H9 (cell line): ENCODE results near the gene ANKMY1. TPM values are rescaled to one million over a fixed set of nuclear protein-coding genes. Genes with fewer than 3 reads are reported as not detected.

Experiments used
- DNase-seq: peaks from one replicate; pipeline ENCODE4 v3.0.0-alpha.2; 2017
- H2AFZ ChIP-seq: one replicate; pipeline ENCODE4 v1.6.1; 2013; ENCODE audit warnings: mild to moderate bottlenecking, low read length, control low read depth, moderate library complexity
- H2AK5ac ChIP-seq: 2 replicates; pipeline ENCODE4 v1.6.1; 2013; ENCODE audit warnings: low read length, control low read depth, mixed read lengths; ENCODE audit not compliant: insufficient read length
- H2BK120ac ChIP-seq: one replicate; pipeline ENCODE4 v1.6.1; 2013; ENCODE audit warnings: low read depth, mild to moderate bottlenecking, low read length, control low read depth, inconsistent platforms; ENCODE audit not compliant: poor library complexity, severe bottlenecking
- H2BK12ac ChIP-seq: 2 replicates; pipeline ENCODE4 v1.6.1; 2013; ENCODE audit warnings: low read length, control low read depth, mixed read lengths, low read depth; ENCODE audit not compliant: insufficient read length
- H2BK15ac ChIP-seq: 2 replicates; pipeline ENCODE4 v1.6.1; 2013; ENCODE audit warnings: low read depth, low read length, control low read depth
- H2BK20ac ChIP-seq: one replicate; pipeline ENCODE4 v1.6.1; 2013; ENCODE audit warnings: low read depth, mild to moderate bottlenecking, low read length, control low read depth, inconsistent platforms; ENCODE audit not compliant: poor library complexity, severe bottlenecking
- H2BK5ac ChIP-seq: 2 replicates; pipeline ENCODE4 v1.6.1; 2013; ENCODE audit warnings: low read length, control low read depth, mixed read lengths; ENCODE audit not compliant: insufficient read length
- H3K14ac ChIP-seq: 2 replicates; pipeline ENCODE4 v1.6.1; 2013; ENCODE audit warnings: low read length, control low read depth; ENCODE audit not compliant: insufficient read depth
- H3K18ac ChIP-seq: 2 replicates; pipeline ENCODE4 v1.6.1; 2013; ENCODE audit warnings: low read depth, mild to moderate bottlenecking, mixed read lengths, low read length, control low read depth; ENCODE audit not compliant: insufficient read length
- H3K23ac ChIP-seq: 2 replicates; pipeline ENCODE4 v1.6.1; 2013; ENCODE audit warnings: low read length, control low read depth, mixed read lengths, low read depth; ENCODE audit not compliant: insufficient read length
- H3K23me2 ChIP-seq: 2 replicates; pipeline ENCODE4 v1.6.1; 2013; ENCODE audit warnings: low read depth, mild to moderate bottlenecking, mixed read lengths, low read length, control low read depth; ENCODE audit not compliant: insufficient read length, poor library complexity, severe bottlenecking
- H3K27ac ChIP-seq: 2 replicates; pipeline ENCODE4 v1.5.1; 2013; ENCODE audit warnings: low read length, control low read depth, mixed read lengths, low read depth; ENCODE audit not compliant: insufficient read length
- H3K27me3 ChIP-seq: 2 replicates; pipeline ENCODE4 v1.6.1; 2013; ENCODE audit warnings: low read length, control low read depth, inconsistent platforms; ENCODE audit not compliant: insufficient read depth
- H3K4ac ChIP-seq: 2 replicates; pipeline ENCODE4 v1.6.1; 2013; ENCODE audit warnings: low read depth, mild to moderate bottlenecking, control low read depth, inconsistent platforms, low read length, moderate library complexity
- H3K4me1 ChIP-seq: 2 replicates; pipeline ENCODE4 v1.6.1; 2013; ENCODE audit warnings: low read length, control low read depth, inconsistent platforms; ENCODE audit not compliant: insufficient read depth
- H3K4me2 ChIP-seq: 2 replicates; pipeline ENCODE4 v1.6.1; 2013; ENCODE audit warnings: low read length, control low read depth, mixed read lengths; ENCODE audit not compliant: insufficient read length, insufficient read depth
- H3K56ac ChIP-seq: 2 replicates; pipeline ENCODE4 v1.6.1; 2013; ENCODE audit warnings: low read depth, mild to moderate bottlenecking, mixed read lengths, low read length, control low read depth; ENCODE audit not compliant: insufficient read length
- H3K79me1 ChIP-seq: 2 replicates; pipeline ENCODE4 v1.6.1; 2013; ENCODE audit warnings: low read depth, mild to moderate bottlenecking, moderate library complexity, low read length, control low read depth, inconsistent platforms; ENCODE audit not compliant: insufficient read depth, poor library complexity, severe bottlenecking
- H3K79me2 ChIP-seq: 2 replicates; pipeline ENCODE4 v1.6.1; 2013; ENCODE audit warnings: low read length, control low read depth, inconsistent platforms; ENCODE audit not compliant: insufficient read depth
- H3K9ac ChIP-seq: 2 replicates; pipeline ENCODE4 v1.6.1; 2013; ENCODE audit warnings: low read length, control low read depth, mixed read lengths; ENCODE audit not compliant: insufficient read length; ENCODE audit errors: extremely low read depth
- H3K9me3 ChIP-seq: one replicate; pipeline ENCODE4 v1.6.1; 2013; ENCODE audit warnings: low read depth, low read length, inconsistent platforms; ENCODE audit not compliant: control insufficient read depth
- H3T11ph ChIP-seq: one replicate; pipeline ENCODE4 v1.6.1; 2013; ENCODE audit warnings: mild to moderate bottlenecking, low read length, control low read depth, inconsistent platforms
- H4K20me1 ChIP-seq: one replicate; pipeline ENCODE4 v1.6.1; 2013; ENCODE audit not compliant: control insufficient read depth, insufficient read length, insufficient read depth
- H4K5ac ChIP-seq: 2 replicates; pipeline ENCODE4 v1.6.1; 2013; ENCODE audit warnings: low read depth, mild to moderate bottlenecking, mixed read lengths, low read length, control low read depth; ENCODE audit not compliant: insufficient read length
- H4K8ac ChIP-seq: replicated peaks from 2 replicates; pipeline ENCODE4 v1.6.1; 2013; ENCODE audit warnings: low read length, control low read depth, mixed read lengths, low read depth; ENCODE audit not compliant: insufficient read length
- H4K91ac ChIP-seq: 2 replicates; pipeline ENCODE4 v1.6.1; 2013; ENCODE audit warnings: low read depth, mild to moderate bottlenecking, moderate library complexity, mixed read lengths, low read length, control low read depth; ENCODE audit not compliant: insufficient read length
- H3K27ac Mint-ChIP-seq, 3 experiments: 2 replicates in 2 of 3; 3 replicates in 1 of 3; pipeline ENCODE4 v1.8.0; 2020 to 2021; ENCODE audit warnings: mixed read lengths in 3 of 3, mild to moderate bottlenecking in 1 of 3, moderate library complexity in 1 of 3
- H3K27me3 Mint-ChIP-seq: 2 replicates; pipeline ENCODE4 v1.8.0; 2021; ENCODE audit warnings: low read depth, mild to moderate bottlenecking, moderate library complexity, mixed read lengths
- H3K36me3 Mint-ChIP-seq, 3 experiments: 2 replicates in 2 of 3; 3 replicates in 1 of 3; pipeline ENCODE4 v1.8.0; 2020 to 2021; ENCODE audit warnings: low read depth in 3 of 3, mixed read lengths in 3 of 3; ENCODE audit not compliant: insufficient read depth in 1 of 3
- H3K4me1 Mint-ChIP-seq, 2 experiments: 2 replicates each; pipeline ENCODE4 v1.8.0; 2020; ENCODE audit warnings: mixed read lengths in 2 of 2
- H3K4me3 Mint-ChIP-seq, 2 experiments: 2 replicates in 1 of 2; 3 replicates in 1 of 2; pipeline ENCODE4 v1.8.0; 2020 to 2021; ENCODE audit warnings: mild to moderate bottlenecking in 2 of 2, mixed read lengths in 2 of 2, moderate library complexity in 1 of 2
- H3K9me3 Mint-ChIP-seq, 2 experiments: 2 replicates in 1 of 2; 3 replicates in 1 of 2; pipeline ENCODE4 v1.8.0; 2020; ENCODE audit warnings: mild to moderate bottlenecking in 2 of 2, mixed read lengths in 2 of 2, moderate library complexity in 1 of 2
- CTCF ChIP-seq: fragments of 200-600 bp; sonication (generic); conservative IDR thresholded peaks from 3 replicates; pipeline ENCODE4 v1.8.0; 2021; ENCODE audit warnings: antibody characterized with exemption, mild to moderate bottlenecking
- WGBS: extraction: QIAGEN DNeasy Blood & Tissue Kit; methylation state at CpG from one replicate; pipeline ENCODE4 v1.1.7; 2013; ENCODE audit warnings: missing lambda C conversion rate, low lambda C conversion rate, mixed read lengths; ENCODE audit not compliant: insufficient read length; ENCODE audit errors: extremely low coverage; 5-methylcytosine and 5-hydroxymethylcytosine counted together
- total RNA-seq: library from RNA; stranded (reverse); gene quantifications from 2 replicates; pipeline ENCODE4 v1.2.1, GENCODE V29; 2021

The ANKMY1 gene
- total RNA-seq, 1 experiment from 2014 or later = 13.7 TPM

DNA sequence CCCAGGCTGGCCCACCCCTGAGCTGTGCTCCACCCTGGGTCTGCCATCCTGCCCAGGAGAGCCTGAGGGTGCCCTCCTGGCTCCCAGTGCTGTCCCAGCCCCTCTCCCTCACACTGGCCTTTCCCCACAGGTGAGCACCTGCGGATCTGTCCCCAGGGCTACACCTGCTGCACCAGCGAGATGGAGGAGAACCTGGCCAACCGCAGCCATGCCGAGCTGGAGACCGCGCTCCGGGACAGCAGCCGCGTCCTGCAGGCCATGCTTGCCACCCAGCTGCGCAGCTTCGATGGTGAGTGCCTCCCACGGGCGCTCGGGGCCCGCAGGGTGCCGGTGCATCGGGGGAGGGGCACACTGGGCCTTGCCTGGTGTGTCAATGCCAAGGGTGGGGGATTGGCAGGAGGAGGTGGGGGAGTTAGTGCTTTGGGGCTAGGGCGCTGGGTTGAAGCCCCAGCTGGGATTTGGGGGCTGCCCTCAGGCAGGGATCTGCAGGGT lies 98.8 kb downstream of the ANKMY1 start:
- H4K20me1 ChIP-seq = no peaks in the 10 kb centered on the region

More for the DNA sequence above, 98.8 kb downstream of the ANKMY1 start:
- H3K9ac ChIP-seq = no peak overlapping the region
- H4K8ac ChIP-seq = no peak overlapping the region
- H3K56ac ChIP-seq = no peak overlapping the region
- Mint-ChIP-seq H3K27me3 (peaks cover 25% of the 10 kb centered on the region), H3K4me1 (peaks cover 27 to 37% of the 10 kb centered on the region in 2 experiments), H3K9me3 (no peaks in the 10 kb centered on the region), H3K4me3 (no peak overlapping the region), H3K36me3 (peaks cover 0 to 10% (median 5%) of the 10 kb centered on the region in 3 experiments; a peak in 4 of 7 replicates), H3K27ac (no peak overlapping the region)
- H3K79me2 ChIP-seq = no peaks in the 10 kb centered on the region
- H2BK12ac ChIP-seq = no peak overlapping the region
- TF ChIP-seq CTCF = no peak
- no peak overlapping the region for H3K18ac ChIP-seq
- no peak overlapping the region for H2AFZ ChIP-seq
- no peak for DNase-seq
- H2BK120ac ChIP-seq = no peak overlapping the region
- peaks cover 2% of the 10 kb centered on the region; the same call in 1 of the 2 replicates for H3K4me1 ChIP-seq
- WGBS = no CpG with 5 or more reads among the region's 18 CpGs
- H3K27ac ChIP-seq = no peak overlapping the region
- no peak overlapping the region for H4K5ac ChIP-seq
- peaks cover 15% of the 10 kb centered on the region; the same call in 1 of the 2 replicates for H3K27me3 ChIP-seq
- no peaks in the 10 kb centered on the region for H3K9me3 ChIP-seq
- no peak overlapping the region for H3K4ac ChIP-seq
- H2BK15ac ChIP-seq = no peak overlapping the region
- H3K14ac ChIP-seq = no peak overlapping the region; the same call in 1 of the 2 replicates
- H3K23me2 ChIP-seq = no peaks in the 10 kb centered on the region
- H4K91ac ChIP-seq = no peak overlapping the region
- H3K4me2 ChIP-seq = no peak overlapping the region
- H2AK5ac ChIP-seq = no peak overlapping the region
- no peak overlapping the region for H2BK5ac ChIP-seq
- H3T11ph ChIP-seq = no peak overlapping the region
- H2BK20ac ChIP-seq = no peak overlapping the region
- H3K23ac ChIP-seq = no peak overlapping the region
- H3K79me1 ChIP-seq = no peaks in the 10 kb centered on the region
